HepG2 (cell line): Measurements from ENCODE around the gene ADIPOR1.

Source experiments
- CHD2 ChIP-seq: IDR thresholded peaks from 2 replicates; pipeline ENCODE4 v1.6.1; 2011; ENCODE audit warnings: low read depth, low read length, improper control_type of control experiment
- POLR2AphosphoS5 ChIP-seq: IDR thresholded peaks from 2 replicates; pipeline ENCODE4 v1.6.1; 2012; ENCODE audit warnings: low read depth, low read length
- TCF12 ChIP-seq, 2 experiments: fragments of 450-650 bp in 1 of 2; sonication (generic) in 1 of 2; formaldehyde crosslinking in 1 of 2; IDR thresholded peaks; 2 replicates each; pipeline versions ENCODE4 v1.6.1 to v1.8.0; 2017 to 2022; ENCODE audit warnings: antibody characterized with exemption in 1 of 2, mild to moderate bottlenecking in 1 of 2, missing genetic modification reagents in 1 of 2, moderate library complexity in 1 of 2
- TCF7 ChIP-seq: sonication (generic); IDR thresholded peaks from 2 replicates; pipeline ENCODE4 v1.6.1; 2016; ENCODE audit warnings: antibody characterized with exemption, low read depth

- TF ChIP-seq TCF7 (no peak), CHD2 (no peak), POLR2AphosphoS5 (peak; percentile 87), TCF12 (IDR thresholded peaks at IDR 0.05) (no peak), TCF12 (CRISPR knock-in tag; IDR thresholded peaks at IDR 0.05) (peak; percentile 71; the same call in 1 of the 2 replicates)
These were observed 31.3 kb downstream of the ADIPOR1 start, which contains the start of gene KLHL12 for GRCh38 chr1:202926581-202927491.
